DND-41 (cell line): Measurements from ENCODE around the gene MCUB.
A peak's percentile ranks its signal among the peaks of the same experiment; 100 is the strongest.

Experiments used
- ATAC-seq: fragments of 200-7000 bp; cut with Tn5 transposase; 3 replicates; pipeline ENCODE4 v1.9.1; 2021; ENCODE audit warnings: low read depth; ENCODE audit not compliant: insufficient read depth
- DNase-seq: peaks from one replicate; pipeline ENCODE4 v3.0.0-alpha.2; 2020
- H2AFZ ChIP-seq: 2 replicates; pipeline ENCODE4 v1.6.0; 2012; ENCODE audit warnings: low read depth, low read length
- H3K27ac ChIP-seq: 2 replicates; pipeline ENCODE4 v1.5.1; 2012; ENCODE audit warnings: low read length, inconsistent platforms
- H3K27me3 ChIP-seq: fragments of 200-600 bp; sonication (generic); 2 replicates; pipeline ENCODE4 v1.6.0; 2012; ENCODE audit warnings: low read length, mild to moderate bottlenecking, inconsistent platforms; ENCODE audit not compliant: insufficient read depth, poor library complexity
- H3K36me3 ChIP-seq: 2 replicates; pipeline ENCODE4 v1.5.1; 2012; ENCODE audit warnings: low read length, inconsistent platforms; ENCODE audit not compliant: insufficient read depth
- H3K4me1 ChIP-seq: 2 replicates; pipeline ENCODE4 v1.5.1; 2012; ENCODE audit warnings: mild to moderate bottlenecking, low read length; ENCODE audit not compliant: insufficient read depth
- H3K4me2 ChIP-seq: 2 replicates; pipeline ENCODE4 v1.6.0; 2012; ENCODE audit warnings: mild to moderate bottlenecking, moderate library complexity, low read length, inconsistent platforms; ENCODE audit not compliant: insufficient read depth
- H3K4me3 ChIP-seq, 2 experiments: fragments of 200-600 bp in 1 of 2; shearing (Covaris generic) in 1 of 2; 2 replicates each; pipeline ENCODE4 v1.5.1; 2012 to 2016; ENCODE audit warnings: inconsistent platforms in 2 of 2, low read length in 2 of 2, mild to moderate bottlenecking in 2 of 2, low read depth in 1 of 2, moderate library complexity in 1 of 2
- H3K79me2 ChIP-seq: 2 replicates; pipeline ENCODE4 v1.6.0; 2012; ENCODE audit warnings: low read length, inconsistent platforms; ENCODE audit not compliant: insufficient read depth
- H3K9ac ChIP-seq: 2 replicates; pipeline ENCODE4 v1.6.0; 2012; ENCODE audit warnings: low read depth, mild to moderate bottlenecking, inconsistent platforms, low read length, moderate library complexity
- H3K9me3 ChIP-seq: 2 replicates; pipeline ENCODE4 v1.5.1; 2012; ENCODE audit warnings: low read length, moderate library complexity, mild to moderate bottlenecking, inconsistent platforms; ENCODE audit not compliant: insufficient read depth, severe bottlenecking
- H4K20me1 ChIP-seq: 2 replicates; pipeline ENCODE4 v1.6.0; 2012; ENCODE audit warnings: low read length; ENCODE audit not compliant: insufficient read depth
- CTCF ChIP-seq: IDR thresholded peaks from 2 replicates; pipeline ENCODE4 v1.5.1; 2012; ENCODE audit warnings: borderline replicate concordance, low read length, moderate library complexity, mild to moderate bottlenecking; ENCODE audit not compliant: poor library complexity, severe bottlenecking; ENCODE audit errors: extremely low read depth
- EZH2 ChIP-seq: IDR thresholded peaks from 3 replicates; pipeline ENCODE4 v1.6.1; 2012; ENCODE audit warnings: borderline replicate concordance, low read depth, mild to moderate bottlenecking, moderate library complexity, low read length, inconsistent platforms; ENCODE audit not compliant: severe bottlenecking

MCUB gene

GRCh38 chr4:109627361-109627760, 67.3 kb downstream of the MCUB start:
- no peak overlapping the region for H2AFZ ChIP-seq
- TF ChIP-seq EZH2, result no peak
- TF ChIP-seq CTCF, result no peak
- H3K4me2 ChIP-seq, result no peak overlapping the region
- DNase-seq, result no peak
- H3K27me3 ChIP-seq, result no peaks in the 10 kb centered on the region
- H3K9ac ChIP-seq, result no peak overlapping the region
- H3K27ac ChIP-seq, result no peak overlapping the region
- no peaks in the 10 kb centered on the region for H3K9me3 ChIP-seq
- ATAC-seq, result no peak
- no peaks in the 10 kb centered on the region for H3K4me1 ChIP-seq
- no peak overlapping the region for H3K4me3 ChIP-seq
- H4K20me1 ChIP-seq, result peaks cover 7% of the 10 kb centered on the region; the same call in 1 of the 2 replicates
- peaks cover 5% of the 10 kb centered on the region; the same call in 1 of the 2 replicates for H3K36me3 ChIP-seq
- 0 out of 2 replicates have a peak, but pooled peaks cover 4% of the 10 kb centered on the region for H3K79me2 ChIP-seq

- no peak for TF ChIP-seq EZH2
- TF ChIP-seq CTCF, result no peak
- H3K9me3 ChIP-seq, result no peaks in the 10 kb centered on the region
- no peak overlapping the region for H3K9ac ChIP-seq
- no peak overlapping the region for H2AFZ ChIP-seq
- no peaks in the 10 kb centered on the region for H3K4me1 ChIP-seq
- 0 out of 2 replicates have a peak, but pooled peaks cover 3% of the 10 kb centered on the region for H4K20me1 ChIP-seq
- no peak overlapping the region for H3K27ac ChIP-seq
- no peaks in the 10 kb centered on the region for H3K27me3 ChIP-seq
- ATAC-seq (no peak), DNase-seq (no peak)
- peaks cover 3% of the 10 kb centered on the region; the same call in 1 of the 2 replicates for H3K79me2 ChIP-seq
- no peaks in the 10 kb centered on the region for H3K36me3 ChIP-seq
- no peak overlapping the region for H3K4me2 ChIP-seq
- H3K4me3 ChIP-seq, result no peak overlapping the region
Observed at GRCh38 chr4:109629775-109630174, 69.7 kb downstream of the MCUB start.

- H3K27me3 ChIP-seq, result no peaks in the 10 kb centered on the region
- no peaks in the 10 kb centered on the region for H3K4me1 ChIP-seq
- peaks cover 3% of the 10 kb centered on the region; the same call in 1 of the 2 replicates for H4K20me1 ChIP-seq
- no peaks in the 10 kb centered on the region for H3K9me3 ChIP-seq
- H3K27ac ChIP-seq, result no peak overlapping the region
- peaks cover 8% of the 10 kb centered on the region; the same call in 1 of the 2 replicates for H3K79me2 ChIP-seq
- no peak for TF ChIP-seq EZH2
- no peak for TF ChIP-seq CTCF
- DNase-seq (no peak), ATAC-seq (peak; percentile 48; the same call in 1 of the 3 replicates)
- H3K4me2 ChIP-seq, result no peak overlapping the region
- no peaks in the 10 kb centered on the region for H3K36me3 ChIP-seq
- no peak overlapping the region for H3K4me3 ChIP-seq
- no peak overlapping the region for H3K9ac ChIP-seq
- no peak overlapping the region for H2AFZ ChIP-seq
Observed at GRCh38 chr4:109631532-109632108, 71.6 kb downstream of the MCUB start.
